HCT116 (cell line): ENCODE data around the gene WDR88. TPM values are rescaled to one million over a fixed set of nuclear protein-coding genes. Genes with fewer than 3 reads are reported as not detected.

Experiments used
- ATAC-seq: fragments of 200-7000 bp; cut with Tn5 transposase; 2 replicates; pipeline ENCODE4 v1.9.1; 2020; ENCODE audit warnings: mild to moderate bottlenecking, moderate library complexity
- BruUV-seq: library from RNA; stranded (reverse); fragments of 400-500 nt; replicated peaks from 2 replicates; lab custom pipeline; 2021; lab: Mats Ljungman, UMichigan
- CTCF ChIA-PET: fragments of 300-600 bp; sonication (Branson Sonifier 250); formaldehyde crosslinking; loops from one replicate; lab custom pipeline; 2021; ENCODE audit warnings: antibody characterized with exemption; lab: Charles Lee
- POLR2A ChIA-PET: fragments of 300-600, 350-600 bp; sonication (Branson Sonifier 250); formaldehyde crosslinking; loops from one replicate; lab custom pipeline; 2021; ENCODE audit warnings: antibody characterized with exemption; lab: Charles Lee
- RAD21 ChIA-PET, 2 experiments: fragments of 300-600 bp; sonication (Branson Sonifier 250); formaldehyde crosslinking; loops; one replicate each; lab custom pipeline; 2023; ENCODE audit warnings: low total read pairs in 2 of 2; ENCODE audit not compliant: uncharacterized antibody in 2 of 2, unreplicated experiment in 2 of 2, low non-redundant PET in 1 of 2; lab: Charles Lee
- DNase-seq: peaks from one replicate; pipeline ENCODE4 v3.0.0-alpha.2; 2010; ENCODE audit warnings: low read depth, low spot score
- H2AFZ ChIP-seq: fragments of 200-600 bp; shearing (Covaris generic), sonication (generic); 2 replicates; pipeline ENCODE4 v1.6.1; 2017; ENCODE audit warnings: low read depth, mixed run types, mixed read lengths, antibody characterized with exemption, low read length; ENCODE audit not compliant: poor library complexity, severe bottlenecking
- H3K27ac ChIP-seq: 2 replicates; pipeline ENCODE4 v1.5.1; 2012; ENCODE audit warnings: low read depth, low read length
- H3K27me3 ChIP-seq: fragments of 200-600 bp; sonication (generic); 2 replicates; pipeline ENCODE4 v1.6.1; 2016; ENCODE audit warnings: mixed run types, low read length, mixed read lengths; ENCODE audit not compliant: insufficient read depth
- H3K36me3 ChIP-seq, 2 experiments: fragments of 200-500 bp in 1 of 2; fragments of 200-600 bp in 1 of 2; sonication (Bioruptor generic) in 1 of 2; sonication (generic) in 1 of 2; 2 replicates each; pipeline versions ENCODE4 v1.5.1 to v1.6.1; 2014 to 2016; ENCODE audit warnings: low read length in 2 of 2, inconsistent platforms in 1 of 2, mixed read lengths in 1 of 2, mixed run types in 1 of 2; ENCODE audit not compliant: insufficient read depth in 2 of 2, control insufficient read depth in 1 of 2
- H3K4me1 ChIP-seq, 2 experiments: fragments of 200-600 bp in 1 of 2; sonication (generic) in 1 of 2; 2 replicates each; pipeline versions ENCODE4 v1.5.1 to v1.6.1; 2012 to 2017; ENCODE audit warnings: low read length in 2 of 2, inconsistent platforms in 1 of 2, mild to moderate bottlenecking in 1 of 2, mixed read lengths in 1 of 2, mixed run types in 1 of 2, moderate library complexity in 1 of 2; ENCODE audit not compliant: insufficient read depth in 2 of 2, control insufficient read depth in 1 of 2
- H3K4me2 ChIP-seq: fragments of 200-600 bp; sonication (generic); 2 replicates; pipeline ENCODE4 v1.6.1; 2017; ENCODE audit warnings: mixed run types, low read length, mixed read lengths
- H3K4me3 ChIP-seq, 2 experiments: fragments of 200-600 bp in 1 of 2; sonication (generic) in 1 of 2; replicated peaks in 1 of 2; 2 replicates each; pipeline ENCODE4 v1.5.1; 2011 to 2016; ENCODE audit warnings: low read length in 2 of 2, control low read depth in 1 of 2, low read depth in 1 of 2, mild to moderate bottlenecking in 1 of 2, mixed read lengths in 1 of 2, mixed run types in 1 of 2
- H3K79me2 ChIP-seq: fragments of 200-600 bp; sonication (generic); 2 replicates; pipeline ENCODE4 v1.6.1; 2017; ENCODE audit warnings: mild to moderate bottlenecking, mixed run types, low read length, moderate library complexity, mixed read lengths; ENCODE audit not compliant: insufficient read depth
- H3K9ac ChIP-seq: fragments of 200-600 bp; sonication (generic); 2 replicates; pipeline ENCODE4 v1.6.1; 2016; ENCODE audit warnings: low read length, mixed read lengths
- H3K9me2 ChIP-seq: fragments of 200-600 bp; sonication (generic), shearing (Covaris generic); 2 replicates; pipeline ENCODE4 v1.6.1; 2017; ENCODE audit warnings: mixed run types, mild to moderate bottlenecking, moderate library complexity; ENCODE audit not compliant: insufficient read depth
- H3K9me3 ChIP-seq, 2 experiments: fragments of 200-500 bp in 1 of 2; fragments of 200-600 bp in 1 of 2; sonication (Bioruptor generic) in 1 of 2; sonication (generic) in 1 of 2; 2 replicates each; pipeline ENCODE4 v1.6.1; 2014 to 2017; ENCODE audit warnings: low read length in 2 of 2, mixed read lengths in 2 of 2, inconsistent platforms in 1 of 2, low read depth in 1 of 2, mild to moderate bottlenecking in 1 of 2, mixed run types in 1 of 2, moderate library complexity in 1 of 2; ENCODE audit not compliant: control insufficient read depth in 1 of 2, insufficient read depth in 1 of 2
- H4K20me1 ChIP-seq: fragments of 200-600 bp; sonication (generic), shearing (Covaris generic); 2 replicates; pipeline ENCODE4 v1.6.1; 2017; ENCODE audit warnings: mixed run types, mild to moderate bottlenecking, moderate library complexity; ENCODE audit not compliant: insufficient read depth
- CTCF ChIP-seq, 3 experiments: fragments of 200-600 bp in 1 of 3; sonication (generic) in 1 of 3; IDR thresholded peaks in 2 of 3; conservative IDR thresholded peaks in 1 of 3; 2 replicates each; pipeline ENCODE4 v1.5.1; 2012 to 2017; ENCODE audit warnings: low read depth in 2 of 3, low read length in 2 of 3, antibody characterized with exemption in 1 of 3, borderline replicate concordance in 1 of 3, control low read depth in 1 of 3, mild to moderate bottlenecking in 1 of 3, mixed read lengths in 1 of 3, mixed run types in 1 of 3, moderate library complexity in 1 of 3; ENCODE audit not compliant: insufficient read depth in 1 of 3
- EGR1 ChIP-seq: IDR thresholded peaks from 2 replicates; pipeline ENCODE4 v1.6.1; 2012; ENCODE audit warnings: low read depth
- EZH2 ChIP-seq: fragments of 200-600 bp; sonication (generic); IDR thresholded peaks from 2 replicates; pipeline ENCODE4 v1.6.1; 2017; ENCODE audit warnings: antibody characterized with exemption, mixed run types
- EZH2phosphoT487 ChIP-seq: fragments of 200-600 bp; IDR thresholded peaks from 2 replicates; pipeline ENCODE4 v1.6.1; 2018; ENCODE audit warnings: antibody characterized with exemption, borderline replicate concordance
- FOSL1 ChIP-seq: IDR thresholded peaks from 2 replicates; pipeline ENCODE4 v1.6.1; 2012; ENCODE audit warnings: low read depth
- JUND ChIP-seq: IDR thresholded peaks from 2 replicates; pipeline ENCODE4 v1.6.1; 2012
- MAX ChIP-seq: IDR thresholded peaks from 2 replicates; pipeline ENCODE4 v1.6.1; 2012
- POLR2A ChIP-seq: IDR thresholded peaks from 2 replicates; pipeline ENCODE4 v1.7.0; 2011; ENCODE audit warnings: borderline replicate concordance; ENCODE audit not compliant: insufficient read depth, insufficient read length; ENCODE audit errors: extremely low read depth
- RAD21 ChIP-seq: IDR thresholded peaks from 2 replicates; pipeline ENCODE4 v1.6.1; 2012; ENCODE audit warnings: low read depth, mild to moderate bottlenecking
- REST ChIP-seq: IDR thresholded peaks from 2 replicates; pipeline ENCODE4 v1.6.1; 2012; ENCODE audit warnings: low read depth
- SP1 ChIP-seq: IDR thresholded peaks from 2 replicates; pipeline ENCODE4 v1.6.1; 2012; ENCODE audit warnings: low read depth
- TCF7L2 ChIP-seq: IDR thresholded peaks from 2 replicates; pipeline ENCODE4 v1.7.0; 2011; ENCODE audit warnings: borderline replicate concordance, inconsistent platforms; ENCODE audit not compliant: insufficient read depth, insufficient read length; ENCODE audit errors: extremely low read depth
- ZFX ChIP-seq: fragments of 450-650 bp; IDR thresholded peaks from 2 replicates; pipeline ENCODE4 v1.6.1; 2017
- intact Hi-C: fragments of 100-400 bp; cut with micrococcal nuclease; formaldehyde crosslinking; loops from 2 replicates; pipeline ENCODE4 v1.10.0; 2022
- total RNA-seq: library from RNA; stranded (reverse); gene quantifications from one replicate; pipeline ENCODE4 v1.2.1, GENCODE V29; 2021; ENCODE audit not compliant: unreplicated experiment

WDR88 gene
- total RNA-seq, 1 experiment from 2014 or later: not detected

- no peak for ATAC-seq
- no peaks in the 10 kb centered on the region for H3K27me3 ChIP-seq
- no peak overlapping the region for H2AFZ ChIP-seq
- no peak overlapping the region for H3K4me2 ChIP-seq
- no peak overlapping the region for H3K9ac ChIP-seq
- no TSS peak for BruUV-seq
- no peaks in the 10 kb centered on the region for H3K9me2 ChIP-seq
- H3K9me3 ChIP-seq: no peaks in the 10 kb centered on the region; a peak in 1 of 4 replicates
- H3K4me1 ChIP-seq: peaks cover 0 to 12% of the 10 kb centered on the region in 2 experiments; a peak in 2 of 4 replicates
- no peak for DNase-seq
- H4K20me1 ChIP-seq: no peaks in the 10 kb centered on the region
- ChIA-PET RAD21 (no interaction called here), POLR2A (no interaction called here), CTCF (interaction anchor here (1.4 to 2.0 kb wide), 2 partner anchors 10 kb away, joined by 6 to 12 read pairs; no protein-coding TSS in a partner anchor)
- H3K79me2 ChIP-seq: no peaks in the 10 kb centered on the region
- no peak overlapping the region for H3K4me3 ChIP-seq
- TF ChIP-seq RAD21: no peak
- no peak for TF ChIP-seq MAX
- no peak for TF ChIP-seq ZFX
- no peak for TF ChIP-seq CTCF (IDR thresholded peaks at IDR 0.05 in 2 of 3, conservative IDR thresholded peaks at IDR 0.05 in 1 of 3; ENCODE audit: borderline replicate concordance in 1 of 3, insufficient read depth in 1 of 3, low read depth in 2 of 3, low read length in 2 of 3)
- TF ChIP-seq REST: no peak
- no peak for TF ChIP-seq TCF7L2
- TF ChIP-seq EZH2phosphoT487: no peak
- TF ChIP-seq EGR1: no peak
- no peak for TF ChIP-seq JUND
- no peak for TF ChIP-seq EZH2
- TF ChIP-seq FOSL1: no peak
- TF ChIP-seq SP1: no peak
- TF ChIP-seq POLR2A: no peak
- H3K27ac ChIP-seq: no peak overlapping the region
- intact Hi-C loops: no loop called here
- H3K36me3 ChIP-seq: no peaks in the 10 kb centered on the region
Measured at GRCh38 chr19:33224694-33225457, 93.0 kb downstream of the WDR88 start.
